HG03442 (cell line): ENCODE data around the gene ENTR1.
"Not testable (repeated sequence)": the region's sequence is repeated elsewhere in the genome, so short reads cannot be mapped to it uniquely, and the experiment has no call there.

Experiments used
- ATAC-seq: cut with Tn5 transposase; IDR thresholded peaks from one replicate; pipeline ENCODE4 v1.9.1; 2021; ENCODE audit warnings: mild to moderate bottlenecking, moderate library complexity; ENCODE audit not compliant: unreplicated experiment

Gene ENTR1

DNA sequence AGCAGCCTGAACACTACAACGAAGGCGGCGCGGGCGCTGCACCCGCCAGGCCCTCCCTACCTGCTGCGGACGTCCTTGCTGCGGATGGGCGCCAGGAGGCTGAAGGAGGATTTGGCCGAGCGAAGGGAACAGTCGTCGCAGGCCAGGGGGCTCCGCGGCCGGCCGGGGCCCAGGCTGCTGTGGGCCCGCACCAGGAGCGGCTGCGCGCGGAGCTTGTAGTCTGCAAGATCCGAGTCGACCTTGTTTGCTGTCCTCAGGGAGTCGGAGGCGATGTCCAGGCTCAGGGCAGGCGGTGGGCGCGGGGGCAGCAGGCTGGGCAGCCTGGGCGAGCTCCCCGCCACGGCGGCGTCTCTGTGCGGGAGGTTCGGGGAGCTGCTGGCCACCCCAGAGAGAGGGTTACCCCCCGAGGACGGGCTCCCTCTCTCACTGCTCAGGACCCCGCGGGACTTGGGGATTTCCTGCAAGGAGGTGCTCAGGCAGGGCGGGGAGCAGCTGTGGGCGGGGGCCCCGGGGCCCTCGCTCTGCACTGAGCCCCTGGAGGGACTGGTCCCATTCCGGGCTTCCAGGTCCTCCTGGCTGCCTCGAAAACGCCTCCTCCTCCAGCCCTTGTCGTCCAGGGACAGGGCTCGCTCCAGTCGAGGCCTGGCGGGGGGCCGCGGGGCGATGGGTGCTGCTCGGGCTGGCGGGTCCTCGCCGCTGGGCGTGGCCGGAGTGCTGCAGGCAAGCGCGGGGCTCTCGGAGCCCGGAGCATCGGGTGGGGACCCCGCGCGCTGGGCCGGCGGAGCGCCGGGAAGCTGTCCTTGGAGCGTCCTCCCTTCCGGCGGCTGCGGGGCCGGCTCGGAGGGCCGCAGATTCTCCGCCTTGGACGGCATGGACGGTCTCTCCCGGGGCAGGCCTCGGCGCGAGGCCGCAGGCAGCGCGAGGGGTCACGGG, 28.4 kb upstream of the ENTR1 start:
- ATAC-seq: peak; percentile 35

DNA sequence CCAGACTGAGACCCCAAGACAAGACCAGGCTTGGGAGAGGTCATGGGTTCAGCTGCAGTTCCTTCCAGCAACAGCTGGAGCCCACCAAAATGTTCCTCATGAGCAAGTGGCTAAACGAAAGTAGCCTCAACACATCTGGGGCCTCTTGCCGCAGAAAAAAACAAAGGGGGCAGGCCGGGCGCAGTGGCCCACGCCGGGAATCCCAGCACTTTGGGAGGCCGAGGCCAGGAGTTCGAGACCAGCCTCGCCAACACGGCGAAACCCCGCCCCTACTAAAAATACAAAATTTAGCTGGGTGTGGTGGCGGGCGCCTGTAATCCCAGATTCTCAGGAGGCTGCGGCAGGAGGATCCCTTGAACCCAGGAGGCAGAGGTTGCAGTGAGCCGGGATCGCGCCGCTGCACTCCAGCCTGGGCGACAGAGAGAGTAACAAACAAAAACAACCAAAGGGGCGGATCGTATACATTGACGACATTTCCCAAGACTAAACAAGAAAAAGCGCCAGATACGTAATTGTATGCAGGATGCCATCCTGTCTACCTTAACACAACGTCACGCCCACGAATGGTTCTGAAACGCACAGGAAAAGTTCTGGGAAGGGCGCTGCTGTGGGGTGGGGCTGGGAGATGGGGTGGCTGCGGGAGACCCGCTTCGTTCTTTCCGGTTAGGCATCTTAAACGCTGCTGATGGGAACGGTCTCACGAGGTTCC, 27.6 kb upstream of the ENTR1 start:
- ATAC-seq: no peak

DNA sequence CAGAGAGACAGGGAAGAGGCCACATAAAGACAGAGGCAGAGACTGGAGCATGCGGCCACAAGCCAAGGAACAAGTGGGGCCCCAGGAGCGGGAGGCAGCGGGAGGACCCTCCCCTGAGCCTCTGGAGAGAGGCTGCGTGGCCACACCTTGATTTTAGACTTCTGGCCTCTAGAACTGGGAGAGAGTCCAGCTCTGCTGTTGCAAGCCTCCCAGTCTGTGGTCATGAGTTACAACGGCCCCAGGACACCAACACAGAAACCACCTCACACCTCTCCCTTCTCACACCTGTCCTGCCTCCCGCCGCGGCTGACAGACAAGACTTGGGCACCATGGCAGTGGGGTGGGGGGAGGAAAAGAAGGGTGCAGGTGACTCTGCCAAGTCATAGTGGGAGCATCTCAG, 27.0 kb upstream of the ENTR1 start:
- no peak for ATAC-seq

DNA sequence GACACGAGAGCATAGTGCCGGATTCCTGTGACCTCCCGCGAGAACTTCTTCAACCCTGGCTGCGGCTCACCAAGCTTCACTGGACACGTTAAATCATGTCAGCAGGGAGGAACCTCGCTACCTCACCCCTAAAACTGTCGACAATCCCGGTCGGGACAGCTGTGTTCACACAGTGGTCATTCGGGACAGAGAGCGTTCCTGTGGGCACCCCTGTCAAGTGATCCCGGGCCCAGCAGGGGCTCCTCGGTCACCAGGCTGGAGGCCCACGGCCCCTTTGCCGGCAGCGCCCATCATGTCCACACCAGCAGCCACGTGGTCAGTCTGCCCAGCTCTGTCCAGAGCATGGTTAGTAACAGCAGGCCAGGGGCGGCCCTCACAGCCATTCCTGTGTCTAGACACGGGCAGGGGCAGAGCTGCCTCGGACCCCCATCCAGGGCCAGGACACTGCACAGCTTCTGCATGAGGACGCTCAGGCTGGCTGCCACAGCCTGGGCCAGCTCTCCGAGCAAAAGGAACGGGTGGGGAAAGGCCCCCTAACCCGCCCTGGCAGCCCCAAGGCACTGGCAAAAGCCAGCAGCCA, 25.7 kb upstream of the ENTR1 start:
- ATAC-seq: no peak

DNA sequence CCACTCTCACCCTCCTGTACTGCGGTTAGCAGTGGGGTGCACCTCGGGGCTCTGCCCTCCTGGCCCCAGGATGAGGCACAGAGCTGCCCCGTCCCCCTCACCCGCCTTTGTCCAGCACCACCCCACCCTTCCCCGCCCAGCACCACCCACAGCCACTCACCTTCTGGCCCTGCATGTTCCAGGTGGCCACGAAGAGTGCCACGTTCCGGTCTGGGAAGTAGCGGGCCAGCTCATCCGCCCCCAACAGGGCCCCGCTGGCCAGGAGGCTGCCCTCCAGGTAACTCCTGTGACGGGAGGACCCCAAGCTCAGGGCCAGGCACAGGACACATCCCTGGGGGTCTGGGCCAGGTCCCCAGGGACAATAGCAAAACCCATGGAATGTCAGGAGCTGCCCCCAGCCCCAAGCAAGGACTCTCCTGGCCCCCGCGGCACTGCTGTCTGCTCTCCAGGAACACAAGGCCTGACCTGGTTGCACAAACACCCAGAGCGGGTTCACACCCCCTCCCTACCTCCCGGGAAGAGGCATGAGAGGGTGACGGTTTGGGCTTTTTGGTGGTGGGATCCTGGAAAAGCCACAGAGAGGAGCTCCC, 24.3 kb upstream of the ENTR1 start:
- no peak for ATAC-seq

DNA sequence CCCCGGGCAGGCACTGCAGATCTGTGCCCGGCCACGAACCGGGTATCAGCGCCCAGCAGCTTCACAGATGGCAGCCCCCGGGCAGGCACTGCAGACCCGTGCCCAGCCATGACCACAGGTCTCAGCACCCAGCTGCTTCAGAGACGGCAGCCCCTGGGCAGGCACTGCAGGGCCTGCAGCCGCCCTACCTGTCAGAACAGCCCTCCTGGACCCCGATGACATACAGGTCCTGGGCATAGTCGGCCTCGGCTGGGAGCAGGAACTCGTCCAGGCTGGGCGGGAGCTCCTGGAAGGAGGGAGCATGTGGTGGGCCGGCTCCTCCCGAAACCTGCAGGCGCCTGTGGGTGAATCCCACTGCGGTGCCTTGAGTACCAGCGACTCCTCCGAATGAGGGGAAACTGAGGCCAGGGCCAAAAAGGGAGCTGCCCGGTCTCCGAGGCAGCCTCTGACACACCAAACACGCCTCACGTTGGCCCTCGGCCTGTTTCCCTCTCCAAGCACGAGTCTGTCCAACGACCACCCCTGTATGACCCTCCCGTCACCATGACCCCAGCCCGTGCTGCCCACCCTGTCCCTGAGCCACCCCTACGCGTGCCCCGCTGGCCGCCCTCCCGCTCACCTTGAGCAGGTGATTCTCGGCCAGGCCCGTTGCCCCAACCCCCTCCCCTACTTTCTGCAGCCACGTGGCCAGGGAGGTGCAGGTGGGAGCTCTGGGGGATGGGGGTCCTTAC, 23.6 kb upstream of the ENTR1 start:
- no peak for ATAC-seq

DNA sequence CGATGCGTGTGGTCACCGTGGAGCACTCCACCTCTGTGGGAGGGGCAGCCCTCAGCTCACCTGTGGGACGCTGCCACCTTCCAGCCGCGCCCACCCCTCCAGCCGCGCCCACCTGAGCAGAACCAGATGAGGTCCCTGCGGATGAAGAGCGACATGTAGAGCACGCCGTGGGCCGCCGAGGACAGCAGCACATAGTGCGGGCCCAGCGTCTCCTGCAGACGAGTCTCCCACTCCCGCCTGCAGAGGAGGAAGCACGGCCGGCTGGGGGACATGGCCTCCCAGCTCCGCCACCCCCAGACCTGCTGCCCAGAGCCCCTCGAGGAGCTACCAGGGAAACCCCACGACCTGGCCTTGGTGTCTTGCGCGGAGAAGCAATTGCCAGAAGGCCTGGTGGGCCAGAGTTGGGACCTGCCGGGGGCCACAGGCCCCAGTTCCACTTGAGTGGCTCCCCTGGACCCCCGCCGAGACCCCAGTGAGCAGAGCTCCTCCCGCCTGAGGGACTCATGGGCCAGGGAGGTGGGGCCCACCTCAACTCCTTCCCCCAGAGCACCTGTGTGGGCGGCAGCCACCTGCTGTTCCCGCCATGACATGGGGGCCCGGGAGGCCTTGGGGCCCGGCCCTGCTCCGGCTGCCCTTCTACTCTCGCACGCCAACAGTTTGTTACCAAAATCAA, 22.8 kb upstream of the ENTR1 start:
- no peak for ATAC-seq

DNA sequence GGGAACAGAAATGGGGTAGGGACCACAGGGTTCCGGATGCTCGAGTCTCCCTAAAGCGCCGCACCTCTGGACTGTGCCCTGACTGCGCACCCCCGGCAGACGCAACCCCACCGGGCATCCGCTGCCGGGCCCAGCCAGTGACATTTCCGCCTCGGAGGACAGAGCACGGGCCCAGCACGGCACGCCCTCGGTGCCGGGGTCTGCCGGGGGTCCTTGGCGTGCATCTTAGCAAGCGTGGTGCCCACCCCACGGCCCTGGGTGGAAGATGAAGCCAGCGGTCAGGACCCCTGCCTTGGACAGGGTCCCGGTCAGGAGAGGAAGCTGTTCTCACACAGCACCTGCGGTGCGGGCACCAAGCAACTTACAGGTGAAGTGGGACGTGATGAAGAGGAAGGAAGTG, 22.2 kb upstream of the ENTR1 start:
- ATAC-seq: no peak

DNA sequence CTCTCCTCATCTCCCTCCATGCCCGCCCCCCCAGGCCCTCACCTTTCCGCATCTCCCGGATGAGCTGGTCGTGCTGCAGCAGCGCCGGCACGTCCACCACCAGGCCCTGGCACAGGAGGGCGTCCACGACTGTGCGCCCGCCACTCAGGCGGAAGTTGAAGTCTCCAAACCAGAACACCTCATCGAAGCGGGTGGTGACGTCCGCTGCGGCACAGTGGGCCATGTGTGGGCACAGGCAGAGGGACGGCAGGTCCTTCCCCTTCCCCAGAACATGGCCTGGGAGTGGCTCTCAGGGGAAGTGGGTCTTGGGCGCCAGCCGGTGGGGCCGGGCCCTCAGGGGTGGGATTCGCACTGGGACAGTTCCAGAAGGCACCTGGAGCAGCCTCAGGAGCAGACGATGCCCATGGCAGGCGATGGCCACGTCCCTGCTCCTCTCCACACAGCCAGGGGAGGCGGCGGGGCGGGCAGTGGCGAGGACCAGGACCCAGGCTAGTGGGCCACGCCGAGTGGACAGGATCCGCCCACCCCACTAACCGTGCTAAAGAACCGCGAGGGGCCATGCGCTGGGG, 21.5 kb upstream of the ENTR1 start:
- ATAC-seq: no peak

DNA sequence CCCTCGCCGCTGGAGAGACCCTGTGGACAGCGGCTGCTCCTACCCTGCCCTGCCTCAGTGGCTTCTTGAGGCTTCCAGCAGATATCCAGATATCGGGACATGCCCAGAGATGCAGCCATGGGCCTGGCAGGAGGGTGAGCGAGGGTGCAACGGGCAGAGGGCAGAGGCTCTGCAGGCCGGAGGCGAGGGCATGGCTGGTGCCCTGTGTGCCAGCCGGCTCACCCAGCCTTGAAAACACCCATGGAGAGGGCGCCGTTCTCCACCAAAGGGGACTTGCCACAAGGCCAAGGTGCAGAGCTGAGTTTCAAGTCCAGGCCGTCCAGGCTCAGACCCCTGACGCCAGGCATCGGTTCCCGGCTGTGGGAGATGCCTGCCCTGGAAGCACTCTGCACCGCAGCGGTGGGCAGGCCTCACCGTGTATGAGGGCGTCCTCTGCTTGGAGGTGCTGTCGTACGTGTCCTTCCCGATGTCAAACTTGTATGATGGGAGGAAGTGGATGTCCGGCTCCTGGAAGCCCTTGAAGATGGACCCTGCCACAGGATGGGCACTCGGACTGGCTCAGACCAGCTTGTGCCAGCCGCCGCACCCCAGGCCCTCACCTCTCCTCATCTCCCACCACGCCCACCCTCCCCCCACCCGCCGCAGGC, 20.3 kb upstream of the ENTR1 start:
- ATAC-seq: no peak

DNA sequence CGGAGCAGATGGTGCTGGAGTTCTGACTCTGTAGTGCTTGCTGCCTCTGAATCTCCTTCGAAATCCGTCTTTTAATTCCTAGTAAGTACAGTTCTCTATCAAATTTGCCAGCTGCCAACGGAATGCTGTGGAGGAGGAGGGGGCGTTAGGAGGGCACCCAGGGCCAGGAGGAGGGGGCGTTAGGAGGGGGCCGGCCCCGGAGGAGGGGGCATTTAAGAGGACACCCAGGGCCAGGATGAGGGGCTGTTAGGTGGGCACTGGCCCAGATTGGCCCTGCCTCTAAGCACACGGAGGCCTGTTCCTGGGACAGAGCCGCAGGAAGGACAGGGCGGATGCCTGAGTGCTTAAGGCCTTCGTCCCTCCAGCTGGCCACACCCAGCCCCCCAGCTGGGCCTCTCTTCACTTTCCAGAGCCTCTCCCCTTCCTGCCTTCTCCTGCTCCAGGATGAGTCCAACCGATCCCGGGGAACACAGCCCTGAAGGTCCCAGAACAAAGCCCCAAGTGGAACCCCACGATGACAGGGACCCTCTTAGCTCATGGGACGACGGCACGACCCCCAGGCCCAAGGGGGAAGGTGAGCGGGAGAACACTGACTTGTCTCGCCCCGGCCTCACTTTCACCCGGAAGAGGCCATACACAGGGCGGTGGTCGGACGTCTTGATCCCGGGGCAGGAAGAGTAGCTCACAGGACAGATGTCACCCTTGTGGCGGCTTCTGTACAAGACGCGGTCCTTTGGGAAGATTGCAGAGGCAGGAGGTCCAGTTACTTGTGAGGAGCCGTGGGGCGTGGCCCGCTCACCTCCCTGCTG, 19.5 kb upstream of the ENTR1 start:
- no peak for ATAC-seq

DNA sequence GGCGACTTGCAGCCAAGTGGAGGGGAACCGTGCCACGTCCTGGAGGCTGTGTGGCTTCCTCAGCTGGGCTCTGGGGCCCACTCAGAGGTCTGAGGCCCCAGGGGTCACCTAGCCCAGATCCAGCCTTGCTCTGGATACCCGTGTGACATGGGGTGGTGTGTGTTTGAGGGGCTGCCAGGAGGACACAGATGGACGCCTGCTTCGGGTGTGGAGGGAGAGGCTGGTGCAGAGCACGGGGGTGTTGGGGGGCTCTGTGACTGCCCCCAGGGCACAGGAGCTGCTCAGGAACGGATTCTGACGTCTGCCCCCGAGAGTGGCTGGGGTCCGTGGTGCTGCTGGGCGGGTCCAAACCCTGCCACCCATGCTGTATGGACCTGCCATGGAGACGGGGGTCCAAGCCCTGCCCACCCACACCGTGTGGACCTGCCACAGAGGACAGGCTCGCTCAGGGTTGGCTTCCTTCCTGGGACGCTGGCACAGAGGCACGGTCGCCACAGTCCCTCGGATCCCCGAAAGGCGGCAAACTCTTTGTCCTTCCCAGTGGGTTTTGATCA, 18.7 kb upstream of the ENTR1 start:
- no peak for ATAC-seq

DNA sequence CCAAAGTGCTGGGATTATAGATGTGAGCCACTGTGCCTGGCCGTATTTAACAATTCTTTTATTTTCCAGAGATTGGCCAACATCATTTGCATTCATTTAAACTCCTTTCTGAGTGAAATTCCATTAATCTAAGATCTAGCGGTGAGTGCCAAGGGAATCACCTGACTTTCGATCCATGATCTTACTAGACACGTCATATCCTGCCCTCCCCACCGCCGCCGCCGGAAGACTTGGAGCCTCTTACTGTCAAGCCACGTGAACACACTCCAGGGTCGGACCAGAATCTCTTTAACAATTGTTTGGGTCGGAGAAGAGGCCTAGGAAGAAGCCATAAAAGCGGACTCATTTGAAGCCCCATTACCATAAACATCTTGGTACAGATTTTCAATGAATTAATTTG, 16.4 kb upstream of the ENTR1 start:
- no peak for ATAC-seq

DNA sequence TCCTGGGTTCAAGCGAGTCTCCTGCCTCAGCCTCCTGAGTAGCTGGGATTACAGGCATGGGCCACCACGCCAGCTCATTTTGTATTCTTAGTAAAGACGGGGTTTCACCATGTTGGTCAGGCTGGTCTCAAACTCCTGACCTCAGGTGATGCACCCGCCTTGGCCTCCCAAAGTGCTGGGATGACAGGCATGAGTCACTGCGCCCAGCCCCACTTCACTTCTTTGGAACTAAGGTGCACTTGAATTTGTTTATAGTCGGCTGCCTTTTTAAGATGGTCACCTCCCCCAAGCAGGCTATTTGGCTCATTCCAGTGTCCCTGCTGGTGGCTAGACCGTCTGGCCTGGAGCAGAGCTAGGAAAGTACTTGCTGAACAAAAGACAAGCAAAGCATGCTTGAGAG, 15.0 kb upstream of the ENTR1 start:
- ATAC-seq: not testable (repeated sequence)

DNA sequence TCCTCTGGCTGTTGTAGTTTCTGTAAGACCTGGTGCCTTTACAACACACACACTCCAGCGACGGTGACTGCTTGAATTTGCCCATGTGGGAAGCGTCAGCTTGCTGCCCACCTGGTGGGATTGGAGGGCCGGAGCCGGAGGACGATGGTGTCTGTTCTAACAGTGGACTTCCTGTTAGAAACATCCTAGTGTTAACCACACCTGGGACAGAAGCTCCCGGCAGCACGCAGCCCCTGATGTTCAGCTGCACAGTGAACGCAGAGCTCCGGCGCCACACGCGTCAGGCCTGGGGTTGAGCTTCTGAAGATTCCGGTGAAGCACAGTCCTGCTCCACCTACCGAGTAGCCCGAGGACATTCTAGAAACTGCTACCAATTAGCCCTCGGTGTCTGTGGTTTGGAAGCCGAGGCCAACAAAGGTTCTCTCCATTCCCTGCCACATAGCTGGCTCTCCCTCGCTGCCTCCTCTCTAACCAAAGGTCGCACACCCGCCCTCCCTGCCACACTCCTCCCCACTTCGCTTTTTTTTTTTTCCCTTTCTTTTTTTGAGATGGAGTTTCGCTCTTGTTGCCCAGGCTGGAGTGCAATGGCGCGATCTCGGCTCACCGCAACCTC, 14.4 kb upstream of the ENTR1 start:
- ATAC-seq: no peak

DNA sequence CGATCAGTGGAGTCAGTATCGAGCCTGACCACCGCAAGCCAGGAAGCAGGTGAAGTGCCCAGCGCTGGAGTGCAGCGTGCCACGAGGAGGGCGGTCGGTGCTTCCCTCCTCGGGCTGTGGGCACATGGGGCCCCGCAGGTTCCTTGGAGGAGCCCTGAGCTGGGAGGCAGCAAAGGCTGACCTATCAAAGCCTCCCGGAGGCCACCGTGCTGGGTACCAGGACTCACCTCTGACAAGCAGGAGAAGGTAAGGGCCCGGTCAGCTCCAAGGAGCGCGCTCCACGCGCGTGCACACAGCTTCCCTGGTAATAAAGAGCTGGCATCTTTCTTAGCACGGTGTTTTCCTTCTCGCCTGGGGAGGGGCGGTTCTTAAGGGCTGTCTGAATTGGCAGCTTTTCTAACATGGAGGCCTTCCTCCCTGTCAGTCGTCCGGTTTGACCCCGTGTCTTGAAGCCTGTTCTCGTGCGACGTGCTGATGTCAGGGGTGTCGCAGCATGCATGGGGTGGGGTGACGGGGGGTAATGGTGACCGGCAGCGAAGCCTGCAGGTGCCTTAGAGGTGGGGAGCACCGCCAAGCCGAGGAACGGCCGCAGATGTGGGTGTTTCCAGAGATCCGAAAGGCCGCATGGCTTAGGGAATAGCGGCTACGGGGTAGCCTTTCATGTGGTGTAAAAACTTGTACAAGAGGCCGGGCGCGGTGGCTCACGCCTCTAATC, 13.2 kb upstream of the ENTR1 start:
- no peak for ATAC-seq

DNA sequence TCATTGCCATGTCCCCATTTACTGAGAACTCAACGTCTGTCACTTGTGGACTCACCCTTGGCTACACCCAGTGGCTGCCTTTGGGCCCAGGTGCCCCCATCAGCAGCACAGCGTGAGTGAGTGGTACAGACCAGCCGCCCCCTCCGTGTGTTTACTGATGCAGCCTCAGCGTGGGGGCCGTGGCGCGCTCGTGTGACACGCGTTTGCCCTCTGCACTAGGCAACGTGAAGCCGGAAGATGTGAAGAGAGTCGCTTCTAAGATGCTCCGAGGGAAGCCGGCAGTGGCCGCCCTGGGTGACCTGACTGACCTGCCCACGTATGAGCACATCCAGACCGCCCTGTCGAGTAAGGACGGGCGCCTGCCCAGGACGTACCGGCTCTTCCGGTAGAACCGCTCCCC, 12.5 kb upstream of the ENTR1 start:
- no peak for ATAC-seq
